AG08395 (cell line): ENCODE data around the gene TMEM255B.
A peak's percentile ranks its signal among the peaks of the same experiment; 100 is the strongest.
"Not testable (repeated sequence)": the region's sequence is repeated elsewhere in the genome, so short reads cannot be mapped to it uniquely, and the experiment has no call there.

Experiments used
- DNase-seq: peaks from one replicate; pipeline ENCODE4 v3.0.0; 2012; ENCODE audit warnings: mixed read lengths, low spot score

Gene TMEM255B

GRCh38 chr13:113787694-113788093 is 28.7 kb downstream of the TMEM255B start:
- no peak for DNase-seq

- DNase-seq: no peak
Measured at GRCh38 chr13:113788413-113789135, 29.5 kb downstream of the TMEM255B start.

GRCh38 chr13:113789167-113789566 is 30.1 kb downstream of the TMEM255B start:
- DNase-seq: no peak

- not testable (repeated sequence) for DNase-seq
Measured at GRCh38 chr13:113789931-113790330, 30.9 kb downstream of the TMEM255B start.

- DNase-seq: no peak
Measured at GRCh38 chr13:113791226-113791625, 32.2 kb downstream of the TMEM255B start.

GRCh38 chr13:113791761-113792160 is 32.7 kb downstream of the TMEM255B start:
- DNase-seq: no peak

- no peak for DNase-seq
Measured at GRCh38 chr13:113792236-113792770, 33.3 kb downstream of the TMEM255B start.

- DNase-seq: no peak
Measured at GRCh38 chr13:113792886-113793717, 34.1 kb downstream of the TMEM255B start.

- DNase-seq: no peak
Measured at GRCh38 chr13:113793718-113794085, 34.7 kb downstream of the TMEM255B start.

- DNase-seq: no peak
Measured at GRCh38 chr13:113794086-113794485, 35.1 kb downstream of the TMEM255B start.

GRCh38 chr13:113794764-113795173 is 35.7 kb downstream of the TMEM255B start:
- DNase-seq: no peak

GRCh38 chr13:113795362-113795761 is 36.3 kb downstream of the TMEM255B start:
- not testable (repeated sequence) for DNase-seq

GRCh38 chr13:113796211-113796963 is 37.4 kb downstream of the TMEM255B start:
- no peak for DNase-seq

- no peak for DNase-seq
Measured at GRCh38 chr13:113796964-113797676, 38.1 kb downstream of the TMEM255B start.

- DNase-seq: no peak
Measured at GRCh38 chr13:113798200-113798811, 39.3 kb downstream of the TMEM255B start.

- no peak for DNase-seq
Measured at GRCh38 chr13:113800576-113800926, 41.5 kb downstream of the TMEM255B start.

GRCh38 chr13:113801289-113801961 is 42.4 kb downstream of the TMEM255B start:
- no peak for DNase-seq

- DNase-seq: peak; percentile 91
Measured at GRCh38 chr13:113802090-113802531, 43.1 kb downstream of the TMEM255B start.

GRCh38 chr13:113802761-113803160 is 43.7 kb downstream of the TMEM255B start:
- no peak for DNase-seq

- no peak for DNase-seq
Measured at GRCh38 chr13:113803409-113804016, 44.5 kb downstream of the TMEM255B start.
